Transverse colon (tissue), 4 donors: ENCODE measurements around the gene GNG12.

Experiments used
- CTCF ChIP-seq, 5 experiments: fragments of 200-600 bp in 3 of 5; fragments of 450-650 bp in 2 of 5; sonication (generic) in 3 of 5; IDR thresholded peaks; 1 replicate in 2 of 5; 2 replicates in 3 of 5; pipeline ENCODE4 v1.5.1; 2016 to 2017; ENCODE audit warnings: antibody characterized with exemption in 5 of 5, inconsistent platforms in 3 of 5, mild to moderate bottlenecking in 2 of 5, moderate library complexity in 1 of 5
- EP300 ChIP-seq: sonication (generic); formaldehyde crosslinking; IDR thresholded peaks from one replicate; pipeline ENCODE4 v1.6.1; 2017; ENCODE audit warnings: antibody characterized with exemption, low read depth
- POLR2A ChIP-seq: fragments of 450-650 bp; IDR thresholded peaks from one replicate; pipeline ENCODE4 v1.6.1; 2016; ENCODE audit warnings: antibody characterized with exemption, mild to moderate bottlenecking, moderate library complexity
- POLR2AphosphoS5 ChIP-seq, 3 donors: sonication (generic); formaldehyde crosslinking; IDR thresholded peaks; one replicate each; pipeline ENCODE4 v1.6.1; 2016; ENCODE audit warnings: antibody characterized with exemption in 3 of 3

GRCh38 chr1:67830226-67830625 lies 3.0 kb downstream of the GNG12 start:
- TF ChIP-seq CTCF (IDR thresholded peaks at IDR 0.05) = no peak
- no peak for TF ChIP-seq POLR2A
- TF ChIP-seq EP300 = no peak
- TF ChIP-seq POLR2AphosphoS5 (IDR thresholded peaks at IDR 0.05) = no peak
